GM21576 (cell line): ENCODE measurements around the gene MRPL42.
"Not testable (repeated sequence)": the region's sequence is repeated elsewhere in the genome, so short reads cannot be mapped to it uniquely, and the experiment has no call there.

Experiments used
- ATAC-seq: cut with Tn5 transposase; IDR thresholded peaks from one replicate; pipeline ENCODE4 v1.9.1; 2021; ENCODE audit warnings: mild to moderate bottlenecking, moderate library complexity; ENCODE audit not compliant: unreplicated experiment

Gene MRPL42

GRCh38 chr12:93497456-93497855 is 30.1 kb downstream of the MRPL42 start:
- ATAC-seq = no peak

- not testable (repeated sequence) for ATAC-seq
Measured at GRCh38 chr12:93498813-93499212, 31.5 kb downstream of the MRPL42 start.

- no peak for ATAC-seq
Measured at GRCh38 chr12:93500201-93500600, 32.9 kb downstream of the MRPL42 start.

GRCh38 chr12:93500667-93501066 is 33.4 kb downstream of the MRPL42 start:
- ATAC-seq = no peak

GRCh38 chr12:93502802-93503623 is 35.7 kb downstream of the MRPL42 start:
- no peak for ATAC-seq

GRCh38 chr12:93507165-93507564 is 39.9 kb downstream of the MRPL42 start:
- no peak for ATAC-seq

GRCh38 chr12:93509506-93509905 is 42.2 kb downstream of the MRPL42 start:
- no peak for ATAC-seq

- ATAC-seq = no peak
Measured at GRCh38 chr12:93514853-93515252, 47.5 kb downstream of the MRPL42 start.

- ATAC-seq = no peak
Measured at GRCh38 chr12:93518725-93519124, 51.4 kb downstream of the MRPL42 start.

- ATAC-seq = no peak
Measured at GRCh38 chr12:93519859-93520258, 52.5 kb downstream of the MRPL42 start.

- ATAC-seq = no peak
Measured at GRCh38 chr12:93520454-93520853, 53.1 kb downstream of the MRPL42 start.

- no peak for ATAC-seq
Measured at GRCh38 chr12:93521225-93522080, 54.1 kb downstream of the MRPL42 start.

GRCh38 chr12:93524386-93525133 is 57.2 kb downstream of the MRPL42 start:
- no peak for ATAC-seq

- no peak for ATAC-seq
Measured at GRCh38 chr12:93526786-93527428, 59.6 kb downstream of the MRPL42 start.

GRCh38 chr12:93530358-93530757 is 63.0 kb downstream of the MRPL42 start:
- ATAC-seq = no peak

GRCh38 chr12:93533310-93533709 is 66.0 kb downstream of the MRPL42 start:
- ATAC-seq = no peak

GRCh38 chr12:93536111-93536765 is 68.9 kb downstream of the MRPL42 start:
- no peak for ATAC-seq

- ATAC-seq = peak; percentile 82
Measured at GRCh38 chr12:93536766-93537488, 69.6 kb downstream of the MRPL42 start.

- no peak for ATAC-seq
Measured at GRCh38 chr12:93537769-93538168, 70.5 kb downstream of the MRPL42 start.

- ATAC-seq = no peak
Measured at GRCh38 chr12:93539821-93540220, 72.5 kb downstream of the MRPL42 start.
